ENCODE results near the gene PTPRB.

DNA sequence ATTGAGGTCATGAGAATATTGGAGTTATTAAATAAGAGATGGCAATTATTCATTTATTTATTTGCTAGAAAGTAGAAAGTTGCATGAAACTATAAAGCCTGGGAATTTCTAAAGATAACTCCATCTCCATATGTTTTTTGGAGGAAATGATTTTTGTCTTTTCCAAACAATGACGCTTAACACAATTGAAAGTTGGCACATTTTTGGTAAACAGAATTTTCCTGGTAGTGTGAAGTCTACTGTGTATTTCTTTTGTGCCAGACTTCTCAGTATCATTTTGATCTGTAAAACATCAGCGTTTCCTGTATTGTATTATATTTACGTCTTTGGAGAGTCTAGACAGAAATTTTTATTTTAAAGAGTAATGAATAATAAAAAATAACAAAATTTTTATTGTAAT is 33.7 kb upstream of the PTPRB start:
- TF ChIP-seq CTCF (IDR thresholded peaks at IDR 0.05; ENCODE audit: low read depth, low read length, poor library complexity, severe bottlenecking) (no peak), EZH2phosphoT487 (IDR thresholded peaks at IDR 0.05; ENCODE audit: borderline replicate concordance, low read length) (no peak)

Data from DOHH2 (cell line).